K562 (cell line): ENCODE measurements around the gene PIP4K2A. TPM values are rescaled to one million over a fixed set of nuclear protein-coding genes. Genes with fewer than 3 reads are reported as not detected.
A peak's percentile ranks its signal among the peaks of the same experiment; 100 is the strongest.

Source experiments
- ATAC-seq: fragments of 200-7000 bp; cut with Tn5 transposase; 3 replicates; pipeline ENCODE4 v1.9.1; 2020; ENCODE audit warnings: moderate library complexity
- BruUV-seq: library from RNA; stranded (reverse); fragments of 400-500 nt; replicated peaks from 2 replicates; lab custom pipeline; 2021; lab: Mats Ljungman, UMichigan
- CTCF ChIA-PET: fragments of 300-600 bp; formaldehyde crosslinking; extraction: SDS; loops from one replicate; lab custom pipeline; 2021; ENCODE audit warnings: low intra/inter-chr PET ratio; lab: Yijun Ruan, JAX
- POLR2A ChIA-PET: fragments of 300-600, 350-650 bp; sonication (Branson Sonifier 250); formaldehyde crosslinking; extraction: SDS; loops from one replicate; lab custom pipeline; 2021; ENCODE audit warnings: antibody characterized with exemption, inconsistent platforms; lab: Yijun Ruan, JAX
- DNase-seq, 4 experiments: peaks; one replicate each; pipeline versions ENCODE4 v3.0.0 to v3.0.0-alpha.2; 2011 to 2018; ENCODE audit warnings: low spot score in 3 of 4, mixed read lengths in 3 of 4; ENCODE audit errors: extremely low read depth in 1 of 4
- FAIRE-seq: peaks from 2 replicates; lab custom pipeline; 2011; peaks lifted over from hg19 to GRCh38; lab: Jason Lieb, UNC
- H2AFZ ChIP-seq: 2 replicates; pipeline ENCODE4 v1.6.0; 2011; ENCODE audit warnings: low read depth, low read length, control low read depth, inconsistent platforms
- H3K27ac ChIP-seq: fragments of 200-600 bp; 3 replicates; pipeline ENCODE4 v1.8.0; 2011; ENCODE audit warnings: low read depth, mild to moderate bottlenecking, control low read depth, inconsistent platforms, low read length, moderate library complexity, mixed read lengths; ENCODE audit errors: extremely low read depth
- H3K27me3 ChIP-seq, 2 experiments: fragments of 300-600 bp in 1 of 2; 2 replicates in 1 of 2; 3 replicates in 1 of 2; pipeline versions ENCODE4 v1.6.0 to v1.8.0; 2011; ENCODE audit warnings: inconsistent platforms in 2 of 2, low read length in 2 of 2, mild to moderate bottlenecking in 1 of 2, mixed read lengths in 1 of 2, moderate library complexity in 1 of 2; ENCODE audit not compliant: control insufficient read depth in 2 of 2, insufficient read depth in 2 of 2
- H3K36me3 ChIP-seq: fragments of 300-600 bp; 3 replicates; pipeline ENCODE4 v1.8.0; 2011; ENCODE audit warnings: mild to moderate bottlenecking, low read length, inconsistent platforms; ENCODE audit not compliant: control insufficient read depth, insufficient read depth
- H3K4me1 ChIP-seq, 2 experiments: fragments of 200-600 bp in 1 of 2; replicated peaks in 1 of 2; 2 replicates in 1 of 2; 3 replicates in 1 of 2; pipeline versions ENCODE4 v1.5.1 to v1.8.0; 2011; ENCODE audit warnings: inconsistent platforms in 2 of 2, low read length in 2 of 2, mild to moderate bottlenecking in 1 of 2, mixed read lengths in 1 of 2, moderate library complexity in 1 of 2; ENCODE audit not compliant: control insufficient read depth in 2 of 2, insufficient read depth in 2 of 2
- H3K4me2 ChIP-seq: 2 replicates; pipeline ENCODE4 v1.6.1; 2011; ENCODE audit warnings: low read length, control low read depth, inconsistent platforms, mixed read lengths; ENCODE audit not compliant: insufficient read depth
- H3K4me3 ChIP-seq: fragments of 200-600 bp; sonication (generic), shearing (Covaris generic); 2 replicates; pipeline ENCODE4 v1.5.1; 2016; ENCODE audit warnings: control low read depth, inconsistent platforms
- H3K79me2 ChIP-seq: fragments of 200-600 bp; 3 replicates; pipeline ENCODE4 v1.8.0; 2011; ENCODE audit warnings: low read length, inconsistent platforms; ENCODE audit not compliant: control insufficient read depth, insufficient read depth
- H3K9ac ChIP-seq, 2 experiments: 2 replicates each; pipeline versions ENCODE4 v1.6.0 to v1.6.1; 2011; ENCODE audit warnings: low read depth in 2 of 2, low read length in 2 of 2, control low read depth in 1 of 2, inconsistent platforms in 1 of 2, mild to moderate bottlenecking in 1 of 2, mixed read lengths in 1 of 2; ENCODE audit not compliant: insufficient read depth in 1 of 2
- H3K9me1 ChIP-seq: one replicate; pipeline ENCODE4 v1.6.0; 2011; ENCODE audit warnings: inconsistent platforms, mild to moderate bottlenecking, low read length, moderate library complexity; ENCODE audit not compliant: control insufficient read depth, insufficient read depth
- H3K9me3 ChIP-seq: replicated peaks from 2 replicates; pipeline ENCODE4 v1.5.1; 2011; ENCODE audit warnings: low read depth, low read length, inconsistent platforms; ENCODE audit not compliant: control insufficient read depth, insufficient read depth
- H4K20me1 ChIP-seq: replicated peaks from 2 replicates; pipeline ENCODE4 v1.6.1; 2011; ENCODE audit warnings: low read length, inconsistent platforms, mixed read lengths; ENCODE audit not compliant: control insufficient read depth, insufficient read depth
- C11orf30 ChIP-seq: fragments of 450-650 bp; IDR thresholded peaks from 2 replicates; pipeline ENCODE4 v1.6.1; 2016; ENCODE audit warnings: low read depth, mild to moderate bottlenecking
- CBX3 ChIP-seq, 2 experiments: IDR thresholded peaks; 1 replicate in 1 of 2; 2 replicates in 1 of 2; pipeline ENCODE4 v1.6.1; 2012; ENCODE audit warnings: inconsistent platforms in 2 of 2, low read length in 2 of 2, borderline replicate concordance in 1 of 2, control low read depth in 1 of 2
- DMBX1 ChIP-seq: fragments of 250-450 bp; sonication (Bioruptor Pico); IDR thresholded peaks from 2 replicates; pipeline ENCODE4 v1.8.0; 2022; ENCODE audit warnings: inconsistent platforms, mild to moderate bottlenecking, moderate library complexity, borderline replicate concordance
- ESRRA ChIP-seq: fragments of 450-650 bp; IDR thresholded peaks from 2 replicates; pipeline ENCODE4 v1.6.1; 2014; ENCODE audit warnings: low read depth, mild to moderate bottlenecking, moderate library complexity, borderline replicate concordance
- JUN ChIP-seq, 2 experiments: sonication (generic) in 1 of 2; formaldehyde crosslinking in 1 of 2; IDR thresholded peaks; 2 replicates each; pipeline versions ENCODE4 v1.6.1 to v1.8.0; 2012 to 2022; ENCODE audit warnings: borderline replicate concordance in 2 of 2, mild to moderate bottlenecking in 2 of 2, improper control_type of control experiment in 1 of 2, low read depth in 1 of 2, low read length in 1 of 2, missing genetic modification reagents in 1 of 2
- JUND ChIP-seq, 2 experiments: IDR thresholded peaks; 2 replicates in 1 of 2; 3 replicates in 1 of 2; pipeline ENCODE4 v1.6.1; 2011; ENCODE audit warnings: borderline replicate concordance in 2 of 2, low read depth in 2 of 2, low read length in 2 of 2, improper control_type of control experiment in 1 of 2, missing biosample characterization in 1 of 2, missing genetic modification characterization in 1 of 2, missing genetic modification reagents in 1 of 2
- MTA2 ChIP-seq: fragments of 450-650 bp; IDR thresholded peaks from 2 replicates; pipeline ENCODE4 v1.6.1; 2016; ENCODE audit warnings: low read depth
- RAD21 ChIP-seq, 2 experiments: fragments of 250-450 bp in 1 of 2; fragments of 450-650 bp in 1 of 2; sonication (Bioruptor Pico) in 1 of 2; formaldehyde crosslinking in 1 of 2; IDR thresholded peaks in 1 of 2; conservative IDR thresholded peaks in 1 of 2; 2 replicates each; pipeline versions ENCODE4 v1.4.0 to v1.8.0; 2020 to 2022; ENCODE audit warnings: mild to moderate bottlenecking in 2 of 2, moderate library complexity in 1 of 2
- SIN3A ChIP-seq, 2 experiments: fragments of 150-350 bp in 1 of 2; IDR thresholded peaks; 2 replicates each; pipeline ENCODE4 v1.6.1; 2011 to 2016; ENCODE audit warnings: borderline replicate concordance in 2 of 2, low read depth in 2 of 2, low read length in 2 of 2, mild to moderate bottlenecking in 2 of 2, moderate library complexity in 2 of 2; ENCODE audit not compliant: control insufficient read depth in 1 of 2
- STAG1 ChIP-seq: sonication (generic); formaldehyde crosslinking; IDR thresholded peaks from 2 replicates; pipeline ENCODE4 v1.5.0; 2020; ENCODE audit warnings: missing genetic modification reagents, borderline replicate concordance
- ZNF644 ChIP-seq: fragments of 200-800 bp; sonication (Bioruptor generic); IDR thresholded peaks from 2 replicates; pipeline ENCODE4 v1.6.1; 2016; ENCODE audit warnings: low read depth, missing genetic modification characterization, missing compliant biosample characterization
- WGBS: fragments of 100-300 bp; shearing (Covaris generic); methylation state at CpG from one replicate; pipeline ENCODE4 v1.1.6; 2016; ENCODE audit warnings: low coverage, mixed read lengths; ENCODE audit not compliant: insufficient coverage; ENCODE audit errors: missing lambda C conversion rate; 5-methylcytosine and 5-hydroxymethylcytosine counted together
- in situ Hi-C: fragments of 300-500 bp; cut with MboI; formaldehyde crosslinking; loops from 4 replicates; pipeline ENCODE4 v1.15.0; 2018; ENCODE audit warnings: inconsistent platforms, mixed read lengths
- intact Hi-C: fragments of 100-400 bp; cut with micrococcal nuclease; formaldehyde crosslinking; loops from 2 replicates; pipeline ENCODE4 v1.14.2; 2022
- polyA plus RNA-seq, 8 experiments: library from polyadenylated mRNA; depleted of rRNA in 4 of 8; stranded (reverse) in 5 of 8; unstranded in 3 of 8; fragments of >200 nt; fragmentation: Nextera tagmentation in 2 of 8; fragmentation: Illumina TruSeq in 1 of 8; extraction: Ambion mirVana in 2 of 8; extraction: Trizol in 1 of 8; gene quantifications; 2 replicates each; pipeline versions ENCODE4 v1.2.1 to v1.2.3, GENCODE V29; 2011 to 2014; ENCODE audit warnings: inconsistent platforms in 1 of 8, missing spikeins in 1 of 8
- total RNA-seq, 7 experiments: library from RNA; depleted of rRNA in 6 of 7; stranded (reverse); fragments of >200 nt in 6 of 7; fragmentation: Illumina TruSeq in 2 of 7; extraction: Trizol in 2 of 7; gene quantifications; 2 replicates each; pipeline versions ENCODE4 v1.2.1 to v1.2.3, GENCODE V29; 2011 to 2021; ENCODE audit warnings: low replicate concordance in 1 of 7
- TF ChIP-seq, protein P1 (sequence below): sonication (generic); formaldehyde crosslinking; IDR thresholded peaks from 2 replicates; pipeline ENCODE4 v1.5.0; 2020; ENCODE audit warnings: missing genetic modification reagents
- TF ChIP-seq, protein P2 (sequence below): fragments of 450-650 bp; IDR thresholded peaks from 2 replicates; pipeline ENCODE4 v1.6.1; 2017; ENCODE audit warnings: antibody characterized with exemption, mild to moderate bottlenecking

Gene PIP4K2A
- total and polyA plus RNA-seq, 9 of the 15 experiments (the other 6 are each of a cell fraction or from before 2014, with no cell fraction given), result 35.6 to 117 (median 71.9) TPM

GRCh38 chr10:22737587-22737986, 23.2 kb upstream of the PIP4K2A start:
- in situ Hi-C loops, result no loop called here
- no peaks in the 10 kb centered on the region for H4K20me1 ChIP-seq
- no peak overlapping the region for H3K4me2 ChIP-seq
- peak overlapping the region; percentile 66 for H2AFZ ChIP-seq
- no peaks in the 10 kb centered on the region for H3K9me3 ChIP-seq
- no peak overlapping the region; the same call in 2 of the 3 replicates for H3K27ac ChIP-seq
- H3K27me3 ChIP-seq, result no peaks in the 10 kb centered on the region
- BruUV-seq, result no TSS peak
- FAIRE-seq (peak; percentile 70), DNase-seq (peak; percentile 41 to 70 (median 50)), ATAC-seq (peak; percentile 87)
- POLR2A ChIA-PET, result interaction anchor here (0.6 to 0.8 kb wide), 3 partner anchors 8 to 1407 kb away, joined by 3 read pairs; no protein-coding TSS in a partner anchor
- peaks cover 0 to 23% of the 10 kb centered on the region in 2 experiments for H3K4me1 ChIP-seq
- CTCF ChIA-PET, result no interaction called here
- no peaks in the 10 kb centered on the region for H3K36me3 ChIP-seq
- intact Hi-C loops, result no loop called here
- WGBS, result 23% methylated on average over 1 of the region's 1 CpG
- H3K9ac ChIP-seq, result no peak overlapping the region
- no peaks in the 10 kb centered on the region for H3K9me1 ChIP-seq
- H3K4me3 ChIP-seq, result no peak overlapping the region
- H3K79me2 ChIP-seq, result no peaks in the 10 kb centered on the region
- TF ChIP-seq RAD21 (CRISPR knock-in tag; conservative IDR thresholded peaks at IDR 0.05 in 1 of 2, IDR thresholded peaks at IDR 0.05 in 1 of 2) (0 out of 4 replicates have a peak, but pooled peaks of 1 of the 2 experiments have one; percentile 10), ZNF644 (peak; percentile 35; the same call in 1 of the 2 replicates), CBX3 (IDR thresholded peaks at IDR 0.05; ENCODE audit: borderline replicate concordance in 1 of 2, low read length in 2 of 2) (0 out of 3 replicates have a peak, but pooled peaks of 1 of the 2 experiments have one; percentile 36), DMBX1 (no peak), C11orf30 (peak; percentile 88), ESRRA (no peak), MTA2 (0 out of 2 replicates have a peak, but pooled peaks have one; percentile 18), STAG1 (CRISPR knock-in tag) (no peak), JUN (IDR thresholded peaks at IDR 0.05; ENCODE audit: borderline replicate concordance, low read depth, low read length) (peak; percentile 46; the same call in 1 of the 2 replicates), JUN (CRISPR knock-in tag; IDR thresholded peaks at IDR 0.05; ENCODE audit: borderline replicate concordance) (no peak), SIN3A (IDR thresholded peaks at IDR 0.05; ENCODE audit: borderline replicate concordance in 2 of 2, control insufficient read depth in 1 of 2, low read depth in 2 of 2, low read length in 2 of 2) (no peak), JUND (IDR thresholded peaks at IDR 0.05; ENCODE audit: borderline replicate concordance, low read depth, low read length) (peak; percentile 70; the same call in 1 of the 2 replicates), JUND (tag; IDR thresholded peaks at IDR 0.05; ENCODE audit: borderline replicate concordance, low read depth, low read length) (peak; percentile 63; the same call in 1 of the 3 replicates)
- TF ChIP-seq, protein P1, sequence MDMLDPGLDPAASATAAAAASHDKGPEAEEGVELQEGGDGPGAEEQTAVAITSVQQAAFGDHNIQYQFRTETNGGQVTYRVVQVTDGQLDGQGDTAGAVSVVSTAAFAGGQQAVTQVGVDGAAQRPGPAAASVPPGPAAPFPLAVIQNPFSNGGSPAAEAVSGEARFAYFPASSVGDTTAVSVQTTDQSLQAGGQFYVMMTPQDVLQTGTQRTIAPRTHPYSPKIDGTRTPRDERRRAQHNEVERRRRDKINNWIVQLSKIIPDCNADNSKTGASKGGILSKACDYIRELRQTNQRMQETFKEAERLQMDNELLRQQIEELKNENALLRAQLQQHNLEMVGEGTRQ (CRISPR knock-in tag), result 0 out of 2 replicates have a peak, but pooled peaks have one; percentile 23
- TF ChIP-seq, protein P2, sequence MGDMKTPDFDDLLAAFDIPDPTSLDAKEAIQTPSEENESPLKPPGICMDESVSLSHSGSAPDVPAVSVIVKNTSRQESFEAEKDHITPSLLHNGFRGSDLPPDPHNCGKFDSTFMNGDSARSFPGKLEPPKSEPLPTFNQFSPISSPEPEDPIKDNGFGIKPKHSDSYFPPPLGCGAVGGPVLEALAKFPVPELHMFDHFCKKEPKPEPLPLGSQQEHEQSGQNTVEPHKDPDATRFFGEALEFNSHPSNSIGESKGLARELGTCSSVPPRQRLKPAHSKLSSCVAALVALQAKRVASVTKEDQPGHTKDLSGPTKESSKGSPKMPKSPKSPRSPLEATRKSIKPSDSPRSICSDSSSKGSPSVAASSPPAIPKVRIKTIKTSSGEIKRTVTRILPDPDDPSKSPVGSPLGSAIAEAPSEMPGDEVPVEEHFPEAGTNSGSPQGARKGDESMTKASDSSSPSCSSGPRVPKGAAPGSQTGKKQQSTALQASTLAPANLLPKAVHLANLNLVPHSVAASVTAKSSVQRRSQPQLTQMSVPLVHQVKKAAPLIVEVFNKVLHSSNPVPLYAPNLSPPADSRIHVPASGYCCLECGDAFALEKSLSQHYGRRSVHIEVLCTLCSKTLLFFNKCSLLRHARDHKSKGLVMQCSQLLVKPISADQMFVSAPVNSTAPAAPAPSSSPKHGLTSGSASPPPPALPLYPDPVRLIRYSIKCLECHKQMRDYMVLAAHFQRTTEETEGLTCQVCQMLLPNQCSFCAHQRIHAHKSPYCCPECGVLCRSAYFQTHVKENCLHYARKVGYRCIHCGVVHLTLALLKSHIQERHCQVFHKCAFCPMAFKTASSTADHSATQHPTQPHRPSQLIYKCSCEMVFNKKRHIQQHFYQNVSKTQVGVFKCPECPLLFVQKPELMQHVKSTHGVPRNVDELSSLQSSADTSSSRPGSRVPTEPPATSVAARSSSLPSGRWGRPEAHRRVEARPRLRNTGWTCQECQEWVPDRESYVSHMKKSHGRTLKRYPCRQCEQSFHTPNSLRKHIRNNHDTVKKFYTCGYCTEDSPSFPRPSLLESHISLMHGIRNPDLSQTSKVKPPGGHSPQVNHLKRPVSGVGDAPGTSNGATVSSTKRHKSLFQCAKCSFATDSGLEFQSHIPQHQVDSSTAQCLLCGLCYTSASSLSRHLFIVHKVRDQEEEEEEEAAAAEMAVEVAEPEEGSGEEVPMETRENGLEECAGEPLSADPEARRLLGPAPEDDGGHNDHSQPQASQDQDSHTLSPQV, result 0 out of 2 replicates have a peak, but pooled peaks have one; percentile 54
